ENCODE data around the gene MTA3.

The MTA3 gene

GRCh38 chr2:42587526-42588117, 19.2 kb downstream of the MTA3 start:
- no peak for DNase-seq
- H3K27ac ChIP-seq, result no peak overlapping the region
- no peaks in the 10 kb centered on the region for H3K4me1 ChIP-seq
- peaks cover 0 to 20% (median 7%) of the 10 kb centered on the region in 3 donors for H3K36me3 ChIP-seq
- no peaks in the 10 kb centered on the region for H3K27me3 ChIP-seq
- H3K9me3 ChIP-seq, result no peaks in the 10 kb centered on the region
- TF ChIP-seq, protein P1, sequence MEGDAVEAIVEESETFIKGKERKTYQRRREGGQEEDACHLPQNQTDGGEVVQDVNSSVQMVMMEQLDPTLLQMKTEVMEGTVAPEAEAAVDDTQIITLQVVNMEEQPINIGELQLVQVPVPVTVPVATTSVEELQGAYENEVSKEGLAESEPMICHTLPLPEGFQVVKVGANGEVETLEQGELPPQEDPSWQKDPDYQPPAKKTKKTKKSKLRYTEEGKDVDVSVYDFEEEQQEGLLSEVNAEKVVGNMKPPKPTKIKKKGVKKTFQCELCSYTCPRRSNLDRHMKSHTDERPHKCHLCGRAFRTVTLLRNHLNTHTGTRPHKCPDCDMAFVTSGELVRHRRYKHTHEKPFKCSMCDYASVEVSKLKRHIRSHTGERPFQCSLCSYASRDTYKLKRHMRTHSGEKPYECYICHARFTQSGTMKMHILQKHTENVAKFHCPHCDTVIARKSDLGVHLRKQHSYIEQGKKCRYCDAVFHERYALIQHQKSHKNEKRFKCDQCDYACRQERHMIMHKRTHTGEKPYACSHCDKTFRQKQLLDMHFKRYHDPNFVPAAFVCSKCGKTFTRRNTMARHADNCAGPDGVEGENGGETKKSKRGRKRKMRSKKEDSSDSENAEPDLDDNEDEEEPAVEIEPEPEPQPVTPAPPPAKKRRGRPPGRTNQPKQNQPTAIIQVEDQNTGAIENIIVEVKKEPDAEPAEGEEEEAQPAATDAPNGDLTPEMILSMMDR (IDR thresholded peaks at IDR 0.05), result no peak
- intact Hi-C loops (cut with DNase I; ENCODE audit: low total_unique reads), result no loop called here
- H3K4me3 ChIP-seq, result no peak overlapping the region

DNA sequence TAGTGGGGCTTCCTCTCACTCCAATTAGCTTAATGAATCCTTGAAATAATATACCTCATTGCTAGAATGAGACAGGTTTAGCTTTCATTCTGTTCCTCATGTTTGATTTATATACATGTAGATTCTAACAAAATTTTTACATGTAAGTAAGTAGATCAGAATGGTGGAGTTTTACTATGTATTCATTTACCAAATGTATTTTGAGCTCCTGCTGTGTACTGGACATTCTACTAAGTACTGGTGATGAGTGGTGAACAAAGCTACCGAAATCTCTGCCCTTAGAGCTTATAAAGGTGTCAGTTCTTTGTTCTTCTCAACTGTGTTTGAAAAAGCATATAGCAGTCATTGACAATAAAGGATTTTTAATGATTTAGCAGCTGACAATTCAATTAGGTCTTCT, 19.7 kb downstream of the MTA3 start:
- DNase-seq, result no peak
- no peaks in the 10 kb centered on the region for H3K4me1 ChIP-seq
- no peaks in the 10 kb centered on the region for H3K27me3 ChIP-seq
- H3K9me3 ChIP-seq, result no peaks in the 10 kb centered on the region
- H3K27ac ChIP-seq, result no peak overlapping the region
- TF ChIP-seq, protein P1 (IDR thresholded peaks at IDR 0.05), result no peak
- H3K36me3 ChIP-seq, result peaks cover 0 to 19% (median 7%) of the 10 kb centered on the region in 3 donors
- H3K4me3 ChIP-seq, result no peak overlapping the region
- intact Hi-C loops (cut with DNase I; ENCODE audit: low total_unique reads), result no loop called here

DNA sequence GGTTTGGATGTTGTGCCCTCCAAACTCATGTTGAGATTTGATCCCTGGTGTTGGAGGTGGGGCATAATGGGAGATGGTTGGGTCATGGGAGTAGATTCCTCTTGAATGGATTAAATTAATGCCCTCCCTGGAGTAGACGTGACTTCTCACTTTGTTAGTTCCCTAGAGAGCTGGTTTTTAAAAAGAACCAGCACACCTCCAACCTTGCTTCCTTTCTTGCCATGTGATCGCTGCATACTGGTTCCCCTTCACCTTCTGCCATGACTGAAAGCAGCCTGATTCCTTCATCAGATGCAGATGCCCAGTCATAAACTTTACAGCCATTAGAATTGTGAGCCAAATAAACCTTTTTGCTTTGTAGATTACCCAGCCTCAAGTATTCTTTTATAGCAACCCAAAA, 21.7 kb downstream of the MTA3 start:
- Histone ChIP-seq H3K27ac (no peak overlapping the region), H3K36me3 (peaks cover 0 to 7% (median 0%) of the 10 kb centered on the region in 3 donors), H3K4me1 (no peaks in the 10 kb centered on the region), H3K9me3 (no peaks in the 10 kb centered on the region), H3K27me3 (no peaks in the 10 kb centered on the region), H3K4me3 (no peak overlapping the region)
- TF ChIP-seq, protein P1 (IDR thresholded peaks at IDR 0.05), result no peak
- no peak for DNase-seq
- intact Hi-C loops (cut with DNase I; ENCODE audit: low total_unique reads), result no loop called here

- Histone ChIP-seq H3K9me3 (no peaks in the 10 kb centered on the region), H3K4me3 (no peak overlapping the region), H3K36me3 (peaks cover 0 to 7% (median 0%) of the 10 kb centered on the region in 3 donors), H3K4me1 (no peaks in the 10 kb centered on the region), H3K27me3 (no peaks in the 10 kb centered on the region), H3K27ac (no peak overlapping the region)
- DNase-seq, result no peak
- intact Hi-C loops (cut with DNase I; ENCODE audit: low total_unique reads), result no loop called here
- TF ChIP-seq, protein P1 (IDR thresholded peaks at IDR 0.05), result no peak
Observed at GRCh38 chr2:42593282-42593681, 24.9 kb downstream of the MTA3 start.

DNA sequence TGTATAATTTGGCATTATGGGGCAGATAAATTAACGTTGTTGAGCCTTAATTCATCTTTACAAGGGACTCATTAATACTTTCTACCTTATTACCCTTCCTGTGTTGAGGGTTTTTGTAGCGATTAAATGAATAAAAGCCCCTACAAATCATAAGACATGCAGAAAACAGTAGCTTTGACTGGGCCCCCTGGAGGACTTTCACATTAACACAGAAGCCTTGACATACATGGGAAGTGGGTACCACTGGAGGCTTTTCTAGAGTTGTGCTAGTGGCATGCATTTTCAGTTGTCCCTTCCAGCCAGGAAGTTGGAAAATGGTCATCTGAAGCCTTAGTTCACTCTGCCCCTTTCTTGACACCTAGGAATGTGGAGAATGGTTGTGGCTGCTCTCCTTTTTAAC, 30.2 kb downstream of the MTA3 start:
- Histone ChIP-seq H3K27me3 (no peaks in the 10 kb centered on the region), H3K9me3 (no peaks in the 10 kb centered on the region), H3K36me3 (peaks cover 0 to 6% (median 5%) of the 10 kb centered on the region in 3 donors), H3K27ac (no peak overlapping the region), H3K4me3 (no peak overlapping the region), H3K4me1 (no peaks in the 10 kb centered on the region)
- intact Hi-C loops (cut with DNase I; ENCODE audit: low total_unique reads), result no loop called here
- TF ChIP-seq, protein P1 (IDR thresholded peaks at IDR 0.05), result no peak
- DNase-seq, result no peak

DNA sequence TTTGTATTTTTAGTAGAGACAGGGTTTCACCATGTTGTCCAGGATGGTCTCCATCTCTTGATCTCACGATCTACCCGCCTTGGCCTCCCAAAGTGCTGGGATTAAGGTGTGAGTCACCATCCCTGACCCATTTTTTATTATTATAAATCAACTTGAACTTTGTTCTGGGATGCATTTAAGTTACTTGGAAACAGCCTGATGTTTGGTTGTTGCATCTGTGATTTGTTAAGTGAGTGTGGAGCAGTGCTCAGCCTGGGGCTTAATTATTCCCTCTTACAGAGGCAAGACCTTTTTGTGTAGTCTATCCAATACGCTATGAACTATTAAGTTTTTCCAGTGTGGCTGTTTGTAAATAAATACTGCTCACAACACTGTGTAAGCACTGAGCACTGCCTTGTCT, 32.6 kb downstream of the MTA3 start:
- no peaks in the 10 kb centered on the region for H3K4me1 ChIP-seq
- peaks cover 0 to 6% (median 5%) of the 10 kb centered on the region in 3 donors for H3K36me3 ChIP-seq
- no peak overlapping the region for H3K27ac ChIP-seq
- DNase-seq, result no peak
- TF ChIP-seq, protein P1 (IDR thresholded peaks at IDR 0.05), result no peak
- H3K9me3 ChIP-seq, result no peaks in the 10 kb centered on the region
- intact Hi-C loops (cut with DNase I; ENCODE audit: low total_unique reads), result no loop called here
- H3K4me3 ChIP-seq, result no peak overlapping the region
- H3K27me3 ChIP-seq, result no peaks in the 10 kb centered on the region
